ENCODE data around the gene ANXA3. TPM values are rescaled to one million over a fixed set of nuclear protein-coding genes. Genes with fewer than 3 reads are reported as not detected.
A peak's percentile ranks its signal among the peaks of the same experiment; 100 is the strongest.

ANXA3 gene
- total RNA-seq, 1 donor from 2014 or later = 60.6 TPM

DNA sequence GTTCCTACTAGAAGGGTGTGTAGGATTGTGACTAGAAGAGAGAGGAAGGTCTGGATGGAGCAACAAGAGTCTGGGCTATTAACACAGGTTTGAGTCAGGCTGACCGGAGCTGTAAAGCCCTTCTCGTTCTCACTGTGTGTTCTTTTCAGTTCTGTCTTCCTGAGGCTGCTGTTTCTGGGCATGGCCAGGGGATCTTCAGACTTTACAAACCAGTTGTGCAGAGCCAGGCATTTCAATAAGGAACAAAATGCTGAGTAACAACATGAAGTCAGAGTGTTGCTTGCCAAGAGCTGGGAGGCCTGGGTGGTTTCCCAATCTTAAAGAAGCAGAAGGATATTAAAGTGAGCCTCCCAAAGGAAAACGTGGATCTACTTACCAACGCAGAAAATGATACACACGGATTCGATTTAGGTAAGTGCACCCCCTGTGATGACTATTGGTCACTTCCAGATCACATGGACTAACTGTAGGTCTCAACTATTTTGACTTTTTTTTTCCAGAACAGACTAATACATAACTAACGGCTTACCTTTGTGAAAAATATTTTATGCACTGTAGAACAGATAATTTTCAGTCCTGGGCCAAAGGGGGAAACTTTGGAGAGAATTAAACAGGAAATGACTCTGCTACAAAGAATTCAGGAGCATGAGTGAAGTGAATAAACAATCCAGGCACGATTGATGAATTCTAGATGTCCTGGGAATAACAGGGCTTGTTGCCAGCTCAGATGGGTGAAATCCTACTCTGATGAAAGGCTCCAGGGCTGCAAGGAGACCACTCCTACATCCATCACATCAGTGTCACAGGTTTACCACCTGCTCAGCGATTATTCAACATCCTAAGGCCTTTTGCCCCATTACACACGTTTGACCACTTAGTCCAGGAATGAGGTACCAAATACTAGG, 94.5 kb downstream of the ANXA3 start:
- peak; percentile 92 for DNase-seq

DNA sequence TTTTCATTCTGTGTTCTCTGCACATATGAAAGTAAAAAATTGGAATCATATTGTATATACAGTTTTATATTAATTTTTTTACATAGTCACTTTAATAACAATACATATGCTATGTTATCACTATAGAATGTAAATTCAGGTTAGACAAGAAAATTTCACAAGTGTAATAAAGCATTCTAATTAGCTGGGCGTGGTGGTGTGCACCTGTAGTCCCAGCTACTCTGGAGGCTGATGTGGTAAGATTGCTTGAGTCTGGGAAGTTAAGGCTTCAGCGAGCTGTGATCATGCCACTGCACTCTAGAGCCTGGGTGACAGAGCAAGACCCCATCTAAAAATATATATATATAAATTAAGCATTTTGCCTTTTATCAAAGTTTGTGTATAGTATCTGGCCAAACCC, 95.7 kb downstream of the ANXA3 start:
- DNase-seq = no peak

DNA sequence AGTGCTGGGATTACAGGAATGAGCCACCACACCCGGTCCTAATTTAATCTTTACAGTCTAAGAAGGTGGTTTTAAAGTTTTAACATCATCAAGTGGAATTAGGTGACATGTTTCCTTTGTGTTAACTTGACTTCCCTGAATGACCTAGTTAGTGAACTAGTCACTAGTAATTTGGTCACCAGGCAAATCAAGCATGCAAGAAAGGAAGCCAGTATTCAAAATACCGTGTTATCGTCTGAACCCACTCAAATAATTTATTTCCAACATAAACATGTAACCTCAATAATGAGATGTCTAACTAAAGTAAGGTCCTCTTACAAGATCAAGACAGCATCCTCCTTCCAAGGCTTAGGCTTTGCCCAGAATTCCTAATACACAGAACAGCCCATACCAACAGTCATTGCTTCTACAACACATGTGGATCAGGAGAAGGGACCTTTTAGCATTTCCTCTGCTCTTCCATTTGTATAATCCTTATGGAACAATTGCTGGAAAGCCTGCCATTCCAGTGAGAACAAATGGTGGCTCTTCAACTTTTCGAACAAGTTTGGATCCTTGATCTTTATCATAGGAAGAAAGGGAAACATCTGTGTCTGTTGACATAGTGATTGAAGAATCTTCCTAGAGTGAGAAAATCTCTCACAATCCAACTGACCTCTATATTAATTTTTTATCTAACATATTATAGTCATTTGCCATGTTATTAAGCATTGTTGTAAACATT, 97.2 kb downstream of the ANXA3 start:
- peak; percentile 71 for DNase-seq

DNA sequence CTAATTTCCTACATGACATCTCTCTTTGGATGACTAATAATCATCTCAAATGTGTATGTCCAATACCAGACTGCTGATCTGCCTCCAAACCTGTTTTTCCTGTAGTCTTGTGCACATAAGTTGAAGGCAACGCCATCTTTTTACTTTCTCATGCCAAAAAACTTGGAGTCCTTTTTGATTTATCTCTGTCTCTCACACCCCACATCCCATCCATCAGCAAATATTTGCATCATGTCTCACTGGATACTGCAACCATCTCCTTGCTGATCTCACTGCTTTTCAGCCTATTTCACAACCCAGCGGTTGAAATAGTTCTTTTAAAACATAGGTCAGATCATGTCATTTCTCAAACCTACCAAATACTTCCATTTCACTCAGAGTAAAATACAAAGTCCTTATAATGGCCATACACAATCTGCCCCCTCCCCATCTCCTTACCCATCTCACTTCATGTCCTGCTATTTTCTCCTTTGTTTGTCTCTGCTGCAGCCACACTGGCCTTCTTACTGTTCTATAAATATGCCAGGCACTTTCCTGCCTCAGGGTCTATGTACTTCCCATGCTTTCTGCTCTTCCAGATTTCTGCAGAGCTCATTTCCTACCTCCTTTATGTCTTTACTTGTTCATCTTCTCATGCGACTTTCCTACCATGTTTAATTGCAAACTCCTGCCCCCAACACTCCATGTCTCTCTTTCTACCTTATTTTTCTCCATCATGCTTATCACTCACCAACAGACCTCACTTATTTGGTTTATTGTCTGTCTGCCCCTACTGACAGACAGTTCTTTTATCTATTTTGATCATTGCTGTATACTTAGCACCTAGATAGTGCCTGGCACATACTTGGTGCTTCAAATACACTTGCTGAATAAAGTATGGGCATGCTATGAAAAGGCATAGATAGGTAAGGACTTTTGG, 98.8 kb downstream of the ANXA3 start:
- no peak for DNase-seq

DNA sequence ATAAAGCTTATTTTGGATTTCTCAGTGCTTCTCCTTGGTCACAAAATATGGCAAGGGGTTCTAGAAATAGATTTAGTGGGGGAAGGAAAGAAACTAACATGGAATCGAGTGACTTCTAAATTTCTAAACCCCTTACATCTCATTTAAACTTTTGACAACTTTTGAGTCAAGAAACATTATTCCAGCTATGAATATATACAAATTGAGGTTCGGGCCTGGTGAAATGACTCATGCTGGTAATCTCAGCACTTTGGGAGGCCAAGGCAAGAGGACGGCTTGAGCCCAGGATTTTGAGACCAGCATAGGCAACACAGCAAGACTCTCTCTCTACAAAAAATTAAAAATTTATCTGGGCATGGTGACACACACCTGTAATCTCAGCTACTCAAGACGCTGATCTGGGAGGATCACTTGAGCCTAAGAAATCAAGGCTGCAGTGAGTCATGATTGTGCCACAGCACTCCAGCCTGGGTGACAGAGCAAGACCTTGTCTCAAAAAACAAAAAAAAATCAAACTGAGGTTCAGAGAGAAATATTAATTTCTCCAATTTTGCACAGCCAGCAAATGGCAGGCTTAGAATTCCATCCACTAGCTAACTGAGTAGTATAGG, 99.8 kb downstream of the ANXA3 start:
- DNase-seq = no peak

DNA sequence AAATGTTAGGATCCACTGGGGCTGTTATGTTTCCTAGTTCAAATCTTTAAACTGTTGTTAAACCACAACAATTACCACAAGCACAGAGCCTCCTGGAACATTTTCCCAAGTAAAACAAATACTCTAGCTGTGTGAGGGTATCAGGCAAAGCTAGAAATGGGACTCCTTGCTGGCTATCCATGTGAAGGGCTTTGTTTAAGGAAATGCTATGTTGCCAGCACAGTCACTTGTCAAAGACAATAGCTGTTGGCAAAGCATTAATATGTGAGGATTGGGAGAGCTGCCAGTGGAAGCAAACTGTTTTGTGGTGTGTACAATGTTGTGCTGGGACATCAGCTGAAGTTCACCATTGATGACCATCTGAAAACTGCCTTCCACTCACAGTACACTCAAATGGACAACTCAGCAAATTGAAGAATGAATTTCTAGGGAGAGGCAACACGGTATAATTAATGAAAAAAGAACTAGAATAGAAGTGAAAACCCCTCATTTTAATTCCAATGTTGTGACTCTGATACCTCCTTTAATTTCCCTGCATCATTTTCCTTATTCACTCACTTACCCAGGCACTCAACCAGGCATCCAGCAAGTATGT, 100.8 kb downstream of the ANXA3 start:
- peak; percentile 92 for DNase-seq

DNA sequence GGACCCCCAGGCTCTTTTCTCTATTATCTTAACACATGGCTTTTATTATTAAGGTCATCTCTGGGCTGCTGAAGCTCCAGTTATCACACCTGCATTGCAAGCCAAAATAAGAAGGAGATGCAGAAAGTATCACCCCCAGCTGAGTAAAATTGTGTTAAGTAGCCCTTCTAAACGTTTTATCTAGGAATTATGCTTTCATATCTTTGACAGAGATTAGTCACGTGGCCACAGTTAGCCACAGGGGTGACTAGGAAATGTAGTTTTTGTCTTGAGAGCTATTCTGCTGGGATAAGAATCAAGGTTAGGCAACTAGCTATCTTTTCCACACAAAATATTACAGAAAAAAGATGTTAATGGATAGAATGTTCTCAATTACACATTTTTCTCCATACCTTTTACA, 102.1 kb downstream of the ANXA3 start:
- DNase-seq = no peak

DNA sequence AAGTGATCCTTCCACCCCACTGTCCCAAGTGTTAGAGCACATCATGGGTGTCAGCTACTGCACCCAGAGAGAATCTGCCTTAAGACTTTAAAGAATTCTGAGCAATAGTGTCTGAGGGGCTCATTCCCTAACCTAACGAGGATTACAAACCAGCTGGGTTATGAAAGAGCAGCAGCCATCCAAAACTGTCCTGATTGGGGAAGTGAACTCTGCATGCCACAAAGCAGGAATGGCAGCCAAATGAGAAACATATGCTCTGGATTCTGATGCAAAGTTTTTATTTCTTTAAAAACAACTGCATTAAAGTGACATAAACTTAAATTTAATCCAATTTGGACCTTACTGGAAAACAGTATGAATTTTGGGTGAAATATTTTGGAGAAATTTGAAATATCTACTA, 103.2 kb downstream of the ANXA3 start:
- DNase-seq = no peak

DNA sequence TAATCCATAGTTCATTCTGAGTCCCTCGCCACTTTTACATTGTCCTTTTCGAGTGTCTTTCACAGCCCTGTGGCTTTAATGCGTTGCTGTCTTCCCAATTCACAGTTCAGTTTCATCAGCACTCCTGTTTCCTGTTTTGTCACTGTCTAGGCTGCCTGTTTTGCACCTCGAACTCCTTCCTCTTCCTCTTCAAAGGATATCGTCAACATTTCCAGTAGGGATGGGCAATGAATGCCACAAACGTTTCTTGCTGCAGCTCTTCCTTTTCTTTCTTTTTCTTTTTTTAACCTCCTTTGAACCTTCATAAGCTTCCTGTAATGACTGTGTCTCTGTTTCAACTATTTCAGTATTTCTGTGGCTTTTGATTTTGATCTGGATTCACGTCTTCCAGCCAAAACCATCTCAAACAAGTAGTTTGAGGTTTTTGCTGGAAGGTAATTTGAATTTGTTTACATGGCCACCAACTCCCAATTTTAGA, 105.4 kb downstream of the ANXA3 start:
- DNase-seq = peak; percentile 76

DNA sequence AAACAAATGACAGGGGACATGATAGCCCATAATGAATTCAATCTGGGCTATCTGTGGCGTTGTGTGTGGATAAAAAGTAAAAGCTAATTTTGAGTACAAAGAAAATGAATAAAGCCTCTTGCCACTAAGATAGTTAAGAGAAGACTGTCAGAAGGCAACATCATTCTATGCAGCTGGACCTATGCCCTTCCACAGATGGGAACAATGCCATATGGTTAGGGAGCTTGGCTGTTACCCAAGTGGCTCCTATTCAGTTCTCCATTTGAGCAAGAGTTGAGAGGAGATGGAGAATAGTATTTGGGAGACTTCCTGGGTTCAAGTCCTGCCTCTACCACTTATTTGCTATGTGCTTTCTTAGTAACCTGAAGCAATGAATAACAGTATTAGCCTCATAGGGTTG, 107.7 kb downstream of the ANXA3 start:
- peak; percentile 66 for DNase-seq

DNA sequence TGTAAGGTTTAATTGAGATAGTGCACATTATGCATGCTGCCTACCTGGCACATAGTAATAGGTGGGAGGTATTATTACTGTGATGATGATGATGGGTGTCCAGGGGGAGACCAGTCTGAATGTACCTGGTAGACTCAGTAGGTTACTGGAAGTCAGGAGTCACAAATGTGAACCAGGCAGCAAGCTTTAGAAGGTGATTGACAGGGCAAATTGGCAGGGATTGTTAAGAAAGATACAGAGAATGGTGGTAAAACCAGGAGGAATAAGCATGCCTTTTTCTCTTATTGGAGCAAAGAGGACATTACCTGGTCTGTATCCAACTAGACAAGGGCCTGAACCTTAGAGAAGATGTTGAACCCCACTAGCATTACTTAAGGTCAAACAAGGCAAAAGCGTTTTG, 108.1 kb downstream of the ANXA3 start:
- DNase-seq = no peak

Other genes with a start within 250 kb of the ANXA3 start
- 95.1 and 138 TPM in 2 replicates for gene BMP2K, start 224.6 kb downstream of the ANXA3 start, total RNA-seq

Measured in dermis blood vessel endothelial cell (primary cell).